Esophagus mucosa (tissue), 1 donor: Measurements from ENCODE around the gene HIF1A. TPM values are rescaled to one million over a fixed set of nuclear protein-coding genes. Genes with fewer than 3 reads are reported as not detected.

Experiments used
- total RNA-seq: library from RNA; stranded (reverse); gene quantifications from one replicate; pipeline ENCODE4 v1.2.4, GENCODE V29; 2023
- donor health status: DM: yes; HTN: yes; CAD: no.

HIF1A gene
- total RNA-seq, 1 donor from 2014 or later, result 155 TPM

Other genes starting within 250 kb of the HIF1A start
- 3.8 TPM for gene SNAPC1, start 66.9 kb downstream of the HIF1A start, total RNA-seq
- 0.12 TPM for gene SYT16, start 117.2 kb downstream of the HIF1A start, total RNA-seq